NB4 (cell line): ENCODE measurements around the gene SDHB.

Source experiments
- CTCF ChIP-seq: IDR thresholded peaks from one replicate; pipeline ENCODE4 v1.5.1; 2012; ENCODE audit warnings: low read depth, low read length
- TF ChIP-seq, protein P1 (sequence below): IDR thresholded peaks from 2 replicates; pipeline ENCODE4 v1.6.1; 2011; ENCODE audit warnings: low read depth, low read length

GRCh38 chr1:16978567-16979474 lies 75.0 kb downstream of the SDHB start:
- TF ChIP-seq CTCF: no peak
- TF ChIP-seq, protein P1, sequence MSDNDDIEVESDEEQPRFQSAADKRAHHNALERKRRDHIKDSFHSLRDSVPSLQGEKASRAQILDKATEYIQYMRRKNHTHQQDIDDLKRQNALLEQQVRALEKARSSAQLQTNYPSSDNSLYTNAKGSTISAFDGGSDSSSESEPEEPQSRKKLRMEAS: no peak
